Astrocyte of the cerebellum (primary cell): ENCODE data around the gene DNAJB13.

ENCODE experiments used
- DNase-seq: peaks from one replicate; pipeline ENCODE4 v3.0.0-alpha.2; 2011; ENCODE audit warnings: low read depth
- H3K4me3 ChIP-seq: 2 replicates; pipeline ENCODE4 v1.5.1; 2011; ENCODE audit warnings: mild to moderate bottlenecking, low read depth, low read length, moderate library complexity
- CTCF ChIP-seq: IDR thresholded peaks from 2 replicates; pipeline ENCODE4 v1.5.1; 2012; ENCODE audit warnings: low read length, low read depth, moderate library complexity, mild to moderate bottlenecking; ENCODE audit errors: missing control alignments
- in situ Hi-C: cut with HindIII; loops from 2 replicates; pipeline ENCODE4 v1.10.0; 2017; ENCODE audit warnings: low sequenced_read_pairs

The DNAJB13 gene

GRCh38 chr11:73988227-73988626, 37.4 kb downstream of the DNAJB13 start:
- in situ Hi-C loops, result no loop called here
- DNase-seq, result no peak
- no peak for TF ChIP-seq CTCF
- H3K4me3 ChIP-seq, result no peak overlapping the region

- DNase-seq, result no peak
- no peak overlapping the region for H3K4me3 ChIP-seq
- TF ChIP-seq CTCF, result peak; percentile 16
- in situ Hi-C loops, result no loop called here
These were observed 38.3 kb downstream of the DNAJB13 start for GRCh38 chr11:73989156-73989555.

GRCh38 chr11:73990730-73991129, 39.9 kb downstream of the DNAJB13 start:
- no peak for DNase-seq
- no peak for TF ChIP-seq CTCF
- no peak overlapping the region for H3K4me3 ChIP-seq
- in situ Hi-C loops, result no loop called here

- DNase-seq, result no peak
- no peak overlapping the region for H3K4me3 ChIP-seq
- in situ Hi-C loops, result no loop called here
- TF ChIP-seq CTCF, result no peak
These were observed 40.7 kb downstream of the DNAJB13 start for GRCh38 chr11:73991471-73992006.

- TF ChIP-seq CTCF, result no peak
- in situ Hi-C loops, result no loop called here
- no peak for DNase-seq
- no peak overlapping the region for H3K4me3 ChIP-seq
These were observed 44.4 kb downstream of the DNAJB13 start for GRCh38 chr11:73995247-73995646.

GRCh38 chr11:73995731-73996130, 44.9 kb downstream of the DNAJB13 start:
- no peak for TF ChIP-seq CTCF
- H3K4me3 ChIP-seq, result no peak overlapping the region

More at GRCh38 chr11:73995731-73996130, 44.9 kb downstream of the DNAJB13 start:
- no peak for DNase-seq
- in situ Hi-C loops, result no loop called here
